Breast epithelium (tissue), 3 donors: ENCODE data around the gene PLSCR1.

Experiments
- POLR2AphosphoS5 ChIP-seq, 3 donors: sonication (generic); formaldehyde crosslinking; IDR thresholded peaks; one replicate each; pipeline ENCODE4 v1.6.1; 2017; ENCODE audit warnings: antibody characterized with exemption in 3 of 3
- TF ChIP-seq, protein P1 (sequence below), 3 donors: fragments of 450-650 bp; IDR thresholded peaks; one replicate each; pipeline ENCODE4 v1.5.1; 2016 to 2017; ENCODE audit warnings: antibody characterized with exemption in 3 of 3, mild to moderate bottlenecking in 3 of 3, moderate library complexity in 3 of 3

DNA sequence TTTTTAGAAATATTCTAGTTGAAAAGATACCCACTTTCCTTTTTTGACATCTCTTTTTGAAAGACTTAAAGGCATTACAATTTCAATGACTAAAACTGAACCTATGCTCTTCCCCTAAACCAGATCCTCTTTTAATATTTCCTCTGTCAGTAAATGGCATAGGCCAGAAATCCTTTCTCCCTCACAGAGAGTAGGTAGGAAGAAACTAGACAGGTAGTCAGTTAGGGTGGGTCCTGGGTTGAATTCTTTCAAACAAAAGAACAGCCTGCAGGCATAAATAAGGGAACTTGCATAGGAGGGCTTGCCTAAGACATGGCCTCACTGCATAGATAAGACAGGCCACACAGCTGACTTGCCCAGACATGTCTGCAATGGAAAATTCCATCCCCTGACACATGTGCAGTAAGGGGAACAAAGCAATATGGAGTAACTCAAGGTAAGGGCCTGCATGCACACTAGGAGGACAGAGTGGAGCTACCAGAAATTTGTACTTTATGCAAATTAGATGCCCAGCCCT is 37.6 kb upstream of the PLSCR1 start:
- TF ChIP-seq POLR2AphosphoS5 (IDR thresholded peaks at IDR 0.05): no peak
- TF ChIP-seq, protein P1, sequence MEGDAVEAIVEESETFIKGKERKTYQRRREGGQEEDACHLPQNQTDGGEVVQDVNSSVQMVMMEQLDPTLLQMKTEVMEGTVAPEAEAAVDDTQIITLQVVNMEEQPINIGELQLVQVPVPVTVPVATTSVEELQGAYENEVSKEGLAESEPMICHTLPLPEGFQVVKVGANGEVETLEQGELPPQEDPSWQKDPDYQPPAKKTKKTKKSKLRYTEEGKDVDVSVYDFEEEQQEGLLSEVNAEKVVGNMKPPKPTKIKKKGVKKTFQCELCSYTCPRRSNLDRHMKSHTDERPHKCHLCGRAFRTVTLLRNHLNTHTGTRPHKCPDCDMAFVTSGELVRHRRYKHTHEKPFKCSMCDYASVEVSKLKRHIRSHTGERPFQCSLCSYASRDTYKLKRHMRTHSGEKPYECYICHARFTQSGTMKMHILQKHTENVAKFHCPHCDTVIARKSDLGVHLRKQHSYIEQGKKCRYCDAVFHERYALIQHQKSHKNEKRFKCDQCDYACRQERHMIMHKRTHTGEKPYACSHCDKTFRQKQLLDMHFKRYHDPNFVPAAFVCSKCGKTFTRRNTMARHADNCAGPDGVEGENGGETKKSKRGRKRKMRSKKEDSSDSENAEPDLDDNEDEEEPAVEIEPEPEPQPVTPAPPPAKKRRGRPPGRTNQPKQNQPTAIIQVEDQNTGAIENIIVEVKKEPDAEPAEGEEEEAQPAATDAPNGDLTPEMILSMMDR (IDR thresholded peaks at IDR 0.05): no peak
